Skeletal muscle satellite cell (primary cell): Measurements from ENCODE around the gene OAF.
"Not testable (repeated sequence)": the region's sequence is repeated elsewhere in the genome, so short reads cannot be mapped to it uniquely, and the experiment has no call there.

Experiments used
- H3K27me3 ChIP-seq: 2 replicates; pipeline ENCODE4 v1.7.0; 2013; ENCODE audit warnings: low read length; ENCODE audit not compliant: control insufficient read depth, insufficient read depth
- H3K36me3 ChIP-seq: 2 replicates; pipeline ENCODE4 v1.7.0; 2013; ENCODE audit warnings: mild to moderate bottlenecking, control low read depth, low read length; ENCODE audit not compliant: insufficient read depth
- H3K4me1 ChIP-seq: 2 replicates; pipeline ENCODE4 v1.7.0; 2013; ENCODE audit warnings: low read length; ENCODE audit not compliant: control insufficient read depth, insufficient read depth
- H3K4me2 ChIP-seq: 2 replicates; pipeline ENCODE4 v1.7.0; 2013; ENCODE audit warnings: mild to moderate bottlenecking, low read length
- H3K4me3 ChIP-seq: 2 replicates; pipeline ENCODE4 v1.7.0; 2013; ENCODE audit warnings: low read length
- H3K9ac ChIP-seq: 2 replicates; pipeline ENCODE4 v1.7.0; 2013; ENCODE audit warnings: mild to moderate bottlenecking, low read depth, low read length, moderate library complexity
- H3K9me3 ChIP-seq: replicated peaks from 2 replicates; pipeline ENCODE4 v1.7.0; 2013; ENCODE audit warnings: mild to moderate bottlenecking, control low read depth, low read length

OAF gene

DNA sequence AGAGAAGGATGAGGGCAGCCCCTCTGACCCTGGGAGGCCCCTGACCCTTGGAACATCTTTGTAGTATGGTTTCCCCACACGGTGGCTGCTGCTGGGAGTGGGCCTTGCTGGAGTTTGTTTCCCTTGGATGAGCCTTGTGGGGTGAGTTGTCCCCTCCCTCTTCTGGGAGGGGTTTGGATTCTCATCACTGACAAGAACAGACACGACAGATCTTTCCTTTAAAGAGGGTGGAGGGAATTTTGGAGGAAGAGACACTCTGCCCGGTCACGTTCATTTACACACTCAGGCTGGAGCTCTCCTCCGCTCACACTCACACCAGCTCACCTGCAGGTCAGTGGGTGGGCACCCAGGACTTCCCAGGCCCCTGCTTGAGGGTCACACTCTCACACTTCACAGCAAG is 60.8 kb downstream of the OAF start:
- Histone ChIP-seq H3K9ac (no peak overlapping the region), H3K4me1 (no peaks in the 10 kb centered on the region), H3K4me2 (no peak overlapping the region), H3K4me3 (no peak overlapping the region), H3K36me3 (no peaks in the 10 kb centered on the region), H3K9me3 (no peaks in the 10 kb centered on the region), H3K27me3 (peaks cover 38% of the 10 kb centered on the region)

DNA sequence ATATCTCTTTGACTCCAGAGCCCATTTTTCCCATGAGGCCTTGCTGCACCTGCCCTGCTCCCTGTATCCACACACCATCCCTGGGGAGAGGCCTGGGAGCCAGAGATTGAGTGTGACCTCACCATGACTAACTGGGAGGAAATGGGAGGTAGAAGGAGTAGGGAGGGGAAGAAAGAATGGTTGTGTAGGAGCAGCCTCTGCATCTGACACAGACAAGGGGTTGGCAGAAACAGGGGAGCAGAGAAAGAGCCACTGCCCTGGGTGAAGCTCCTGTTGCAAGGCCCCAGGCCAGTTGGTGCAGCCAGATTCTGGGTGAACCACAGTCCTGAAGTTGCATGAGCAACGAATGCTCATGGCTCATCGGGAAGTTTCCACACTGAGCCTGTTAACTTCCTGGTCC is 61.5 kb downstream of the OAF start:
- Histone ChIP-seq H3K9me3 (no peaks in the 10 kb centered on the region), H3K4me1 (no peaks in the 10 kb centered on the region), H3K4me2 (no peak overlapping the region), H3K4me3 (no peak overlapping the region), H3K36me3 (no peaks in the 10 kb centered on the region), H3K9ac (no peak overlapping the region), H3K27me3 (peaks cover 37% of the 10 kb centered on the region)

DNA sequence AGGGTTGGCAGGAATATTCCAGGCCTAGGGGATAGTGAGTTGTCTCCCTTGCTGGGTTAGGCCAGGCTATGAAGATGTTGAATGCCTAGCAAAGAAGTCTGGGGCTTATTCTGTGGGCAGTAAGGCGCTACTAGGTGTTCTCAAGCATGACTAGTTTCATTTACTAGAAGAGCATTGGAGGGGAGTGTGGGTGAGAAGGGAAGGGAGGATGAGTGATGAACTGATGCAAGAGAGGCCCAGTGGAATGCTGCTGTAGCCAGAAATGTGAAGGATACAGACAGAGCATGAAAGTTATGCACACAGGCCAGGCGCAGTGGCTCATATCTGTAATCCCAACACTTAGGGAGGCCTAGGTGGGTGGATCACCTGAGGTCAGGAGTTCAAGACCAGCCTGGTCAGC is 62.6 kb downstream of the OAF start:
- H3K27me3 ChIP-seq = peaks cover 35% of the 10 kb centered on the region
- H3K4me2 ChIP-seq = no peak overlapping the region

DNA sequence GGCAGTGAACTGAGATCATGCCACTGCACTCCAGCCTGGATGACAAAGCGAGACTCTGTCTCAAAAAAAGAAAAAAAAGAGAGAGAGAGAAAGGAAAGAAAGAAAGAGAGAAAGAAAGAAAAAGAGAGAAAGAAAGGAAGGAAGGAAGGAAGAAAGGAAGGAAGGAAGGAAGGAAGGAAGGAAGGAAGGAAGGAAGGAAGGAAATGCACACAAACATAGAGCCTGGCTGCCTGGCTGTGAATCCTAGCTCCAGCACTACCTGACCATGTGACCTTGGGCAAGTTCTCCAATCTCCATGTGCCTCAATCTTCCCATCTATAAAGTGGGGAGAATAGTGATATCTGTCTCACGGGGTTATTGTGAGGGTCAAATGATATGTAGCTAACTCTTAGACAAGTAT is 63.1 kb downstream of the OAF start:
- H3K27me3 ChIP-seq = peaks cover 36% of the 10 kb centered on the region
- H3K9ac ChIP-seq, H3K36me3 ChIP-seq, H3K9me3 ChIP-seq, H3K4me3 ChIP-seq, H3K4me1 ChIP-seq, H3K4me2 ChIP-seq: not testable (repeated sequence)

More for the DNA sequence above, 62.6 kb downstream of the OAF start:
- no peaks in the 10 kb centered on the region for H3K9me3 ChIP-seq
- no peaks in the 10 kb centered on the region for H3K36me3 ChIP-seq
- H3K9ac ChIP-seq = no peak overlapping the region
- no peak overlapping the region for H3K4me3 ChIP-seq
- no peaks in the 10 kb centered on the region for H3K4me1 ChIP-seq

DNA sequence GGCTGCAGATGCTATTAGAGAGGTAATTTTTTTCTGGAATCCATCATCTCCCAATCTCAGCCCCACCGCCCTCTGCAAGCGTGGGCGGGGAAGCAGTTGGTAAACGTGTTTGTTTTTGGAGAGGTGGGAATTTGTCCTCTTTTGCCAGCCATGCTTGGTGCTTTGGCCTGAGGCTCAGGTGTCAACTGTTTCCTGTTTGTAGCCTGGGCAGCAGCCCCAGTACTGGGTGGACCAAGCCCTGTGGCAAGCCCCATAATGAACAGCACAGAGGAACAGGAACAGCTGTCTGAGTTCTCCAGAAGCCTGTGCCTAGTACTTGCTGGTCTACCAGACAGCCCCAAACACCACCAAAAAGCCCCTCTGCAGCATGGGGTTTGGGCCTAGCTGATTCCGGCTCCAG is 68.7 kb downstream of the OAF start:
- H3K4me2 ChIP-seq = no peak overlapping the region
- no peak overlapping the region for H3K4me3 ChIP-seq
- no peak overlapping the region for H3K9ac ChIP-seq
- H3K36me3 ChIP-seq = no peaks in the 10 kb centered on the region
- no peaks in the 10 kb centered on the region for H3K9me3 ChIP-seq
- H3K4me1 ChIP-seq = no peaks in the 10 kb centered on the region
- peaks cover 47% of the 10 kb centered on the region for H3K27me3 ChIP-seq
